Thoracic aorta (tissue), 2 donors: ENCODE measurements around the gene GNG2. TPM values are rescaled to one million over a fixed set of nuclear protein-coding genes. Genes with fewer than 3 reads are reported as not detected.
A peak's percentile ranks its signal among the peaks of the same experiment; 100 is the strongest.

Experiments
- ATAC-seq: fragments of 150-250 bp; one replicate; pipeline ENCODE4 v1.8.0; 2017; ENCODE audit warnings: low read depth; ENCODE audit not compliant: insufficient number of reproducible peaks, low FRiP score
- DNase-seq: peaks from one replicate; pipeline ENCODE4 v3.0.0-alpha.2; 2020; ENCODE audit warnings: low spot score
- H3K27ac ChIP-seq, 2 donors: fragments of 200-600 bp; sonication (generic); 1 replicate in 1 of 2; 2 replicates in 1 of 2; pipeline ENCODE4 v1.5.1; 2016; ENCODE audit warnings: mild to moderate bottlenecking in 2 of 2, moderate library complexity in 2 of 2
- H3K27me3 ChIP-seq: fragments of 200-600 bp; sonication (generic); replicated peaks from 2 replicates; pipeline ENCODE4 v1.6.0; 2016; ENCODE audit warnings: mild to moderate bottlenecking; ENCODE audit not compliant: insufficient read depth
- H3K36me3 ChIP-seq: fragments of 200-600 bp; sonication (generic); one replicate; pipeline ENCODE4 v1.5.1; 2016
- H3K4me1 ChIP-seq, 2 donors: fragments of 200-600 bp; sonication (generic); 1 replicate in 1 of 2; 2 replicates in 1 of 2; pipeline versions ENCODE4 v1.5.1 to v1.6.0; 2016; ENCODE audit warnings: low read depth in 2 of 2, mild to moderate bottlenecking in 1 of 2; ENCODE audit not compliant: control insufficient read depth in 1 of 2
- H3K4me3 ChIP-seq: fragments of 200-600 bp; sonication (generic); 2 replicates; pipeline ENCODE4 v1.5.1; 2016; ENCODE audit warnings: mild to moderate bottlenecking
- H3K9me3 ChIP-seq: fragments of 200-600 bp; sonication (generic); 2 replicates; pipeline ENCODE4 v1.5.1; 2016
- total RNA-seq, 2 donors: library from RNA; depleted of rRNA; stranded (reverse); fragments of >200 nt; gene quantifications; one replicate each; pipeline versions ENCODE4 v1.1.0 to v1.2.3, GENCODE V29; 2016
- TF ChIP-seq, protein P1 (sequence below): fragments of 200-600 bp; sonication (generic); IDR thresholded peaks from one replicate; pipeline ENCODE4 v1.5.1; 2019; ENCODE audit warnings: antibody characterized with exemption

The GNG2 gene
- total RNA-seq, 2 donors from 2014 or later: 8.7 to 9.3 TPM

DNA sequence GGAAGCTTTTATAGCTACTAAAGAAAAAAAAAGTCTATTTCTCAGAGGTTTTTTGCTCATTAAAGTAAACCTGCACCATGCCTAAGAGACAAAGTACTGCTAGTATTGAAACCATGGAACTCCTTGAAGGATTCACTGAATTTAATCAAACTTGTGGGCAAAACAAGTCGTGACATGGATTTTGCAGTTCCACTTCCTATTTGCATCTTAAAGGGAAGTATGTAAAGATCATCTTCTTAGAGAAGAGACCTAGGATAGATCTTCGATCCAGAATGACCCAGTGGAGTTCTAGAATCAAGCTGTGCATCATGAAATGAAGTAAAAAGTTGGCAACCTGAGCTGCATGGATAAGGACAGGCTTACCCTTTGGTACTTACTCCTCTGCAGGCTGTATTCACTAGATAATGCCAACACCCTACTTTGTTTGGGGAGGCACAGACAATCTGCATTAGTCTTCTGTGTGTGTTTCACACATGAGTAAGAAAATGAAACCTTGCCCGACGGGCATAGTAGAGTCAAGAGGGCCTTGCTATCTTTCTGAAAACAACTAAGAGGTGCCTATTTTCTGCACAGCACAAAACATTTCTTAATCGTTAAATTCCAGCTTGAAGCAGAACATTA lies 1.9 kb downstream of the GNG2 start:
- no peaks in the 10 kb centered on the region for H3K27me3 ChIP-seq
- peak overlapping the region; percentile 59 for H3K4me3 ChIP-seq
- peaks cover 0 to 21% of the 10 kb centered on the region in 2 donors for H3K4me1 ChIP-seq
- DNase-seq (no peak), ATAC-seq (no peak)
- TF ChIP-seq, protein P1, sequence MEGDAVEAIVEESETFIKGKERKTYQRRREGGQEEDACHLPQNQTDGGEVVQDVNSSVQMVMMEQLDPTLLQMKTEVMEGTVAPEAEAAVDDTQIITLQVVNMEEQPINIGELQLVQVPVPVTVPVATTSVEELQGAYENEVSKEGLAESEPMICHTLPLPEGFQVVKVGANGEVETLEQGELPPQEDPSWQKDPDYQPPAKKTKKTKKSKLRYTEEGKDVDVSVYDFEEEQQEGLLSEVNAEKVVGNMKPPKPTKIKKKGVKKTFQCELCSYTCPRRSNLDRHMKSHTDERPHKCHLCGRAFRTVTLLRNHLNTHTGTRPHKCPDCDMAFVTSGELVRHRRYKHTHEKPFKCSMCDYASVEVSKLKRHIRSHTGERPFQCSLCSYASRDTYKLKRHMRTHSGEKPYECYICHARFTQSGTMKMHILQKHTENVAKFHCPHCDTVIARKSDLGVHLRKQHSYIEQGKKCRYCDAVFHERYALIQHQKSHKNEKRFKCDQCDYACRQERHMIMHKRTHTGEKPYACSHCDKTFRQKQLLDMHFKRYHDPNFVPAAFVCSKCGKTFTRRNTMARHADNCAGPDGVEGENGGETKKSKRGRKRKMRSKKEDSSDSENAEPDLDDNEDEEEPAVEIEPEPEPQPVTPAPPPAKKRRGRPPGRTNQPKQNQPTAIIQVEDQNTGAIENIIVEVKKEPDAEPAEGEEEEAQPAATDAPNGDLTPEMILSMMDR: no peak
- H3K27ac ChIP-seq: no peak overlapping the region
- no peaks in the 10 kb centered on the region for H3K9me3 ChIP-seq
- H3K36me3 ChIP-seq: no peaks in the 10 kb centered on the region

DNA sequence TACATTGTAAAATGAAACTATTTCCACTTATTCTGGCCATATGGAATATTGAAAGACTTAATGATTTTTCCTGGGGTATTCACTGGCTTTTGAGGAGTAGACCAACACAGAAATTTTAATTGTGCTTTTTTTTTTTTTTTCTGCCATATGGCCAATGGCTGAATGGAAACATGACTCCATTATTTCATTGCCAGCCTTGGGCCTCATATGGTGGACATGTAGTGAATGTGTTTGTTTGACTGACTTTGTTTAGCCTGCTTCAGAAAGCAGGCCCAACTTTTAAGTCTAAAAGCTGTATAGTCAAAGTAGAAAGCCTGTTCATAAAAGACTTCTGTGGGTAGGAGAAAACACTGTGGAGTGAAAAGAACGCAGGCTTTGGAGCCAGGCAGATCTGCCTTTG lies 2.4 kb downstream of the GNG2 start:
- TF ChIP-seq, protein P1: no peak
- peak overlapping the region; percentile 59 for H3K4me3 ChIP-seq
- no peaks in the 10 kb centered on the region for H3K9me3 ChIP-seq
- no peaks in the 10 kb centered on the region for H3K36me3 ChIP-seq
- no peak for ATAC-seq
- H3K27ac ChIP-seq: no peak overlapping the region
- DNase-seq: no peak
- H3K27me3 ChIP-seq: no peaks in the 10 kb centered on the region
- peaks cover 0 to 21% of the 10 kb centered on the region in 2 donors for H3K4me1 ChIP-seq

DNA sequence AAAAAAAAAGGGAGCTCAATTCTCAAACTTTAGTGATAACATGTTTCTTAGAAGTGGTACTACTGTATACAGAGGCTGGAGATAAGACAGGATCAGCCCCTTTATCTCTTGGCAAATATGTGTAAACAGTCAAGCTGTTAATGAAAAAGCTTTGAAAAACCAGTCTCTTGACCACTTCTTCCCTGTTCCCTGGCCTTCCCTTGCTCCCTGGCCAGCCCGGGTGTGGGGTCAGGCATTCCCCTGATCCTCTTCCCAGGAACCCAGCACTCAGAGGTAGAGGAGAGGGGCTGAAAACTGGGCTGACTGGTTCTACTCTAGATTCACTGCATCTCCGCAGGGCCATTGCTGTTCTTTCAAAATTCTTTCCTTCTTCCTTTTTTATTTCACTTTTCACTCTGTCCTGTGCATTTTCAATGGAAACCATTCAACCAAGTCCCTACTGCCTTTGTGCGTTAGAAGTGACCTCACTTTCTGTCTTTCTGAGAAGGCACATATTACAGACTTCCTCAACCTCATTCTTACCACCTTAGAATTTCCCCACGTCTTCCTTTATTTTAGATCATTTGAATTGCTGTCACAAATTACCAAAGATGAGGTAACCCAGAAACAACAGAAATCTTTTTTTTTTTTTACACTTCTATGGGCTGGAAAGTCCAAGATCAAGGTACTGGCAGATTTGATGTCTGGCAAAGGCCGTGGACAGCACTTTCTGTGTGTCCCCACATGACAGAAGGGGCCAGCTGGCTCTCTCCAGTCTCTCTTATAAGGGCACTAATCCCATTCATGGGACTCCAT lies 5.7 kb downstream of the GNG2 start:
- no peaks in the 10 kb centered on the region for H3K9me3 ChIP-seq
- H3K27me3 ChIP-seq: no peaks in the 10 kb centered on the region
- no peak overlapping the region for H3K27ac ChIP-seq
- ATAC-seq: no peak
- no peak overlapping the region for H3K4me3 ChIP-seq
- H3K4me1 ChIP-seq: peaks cover 0 to 7% of the 10 kb centered on the region in 2 donors
- TF ChIP-seq, protein P1: no peak
- no peak for DNase-seq
- H3K36me3 ChIP-seq: no peaks in the 10 kb centered on the region

DNA sequence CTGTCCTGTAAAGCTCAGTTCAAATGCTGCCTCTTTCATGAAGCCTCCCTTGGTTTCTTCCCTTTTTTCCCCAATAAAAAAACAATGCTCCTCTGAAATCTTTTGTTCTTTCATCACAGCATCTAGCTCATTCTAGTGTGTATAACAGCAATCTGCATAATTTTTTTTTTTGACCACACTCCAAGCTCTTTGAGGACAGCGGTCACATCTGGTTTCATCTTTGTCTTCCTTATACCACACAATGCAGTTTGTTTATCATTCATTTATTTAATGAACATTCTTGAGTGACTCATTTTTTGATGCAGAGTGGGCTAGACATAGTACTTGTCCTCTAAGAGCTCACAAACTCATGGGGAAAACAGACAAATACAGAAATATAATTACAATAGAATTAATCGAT lies 7.3 kb downstream of the GNG2 start:
- no peak overlapping the region for H3K27ac ChIP-seq
- ATAC-seq: no peak
- no peaks in the 10 kb centered on the region for H3K4me1 ChIP-seq
- no peaks in the 10 kb centered on the region for H3K36me3 ChIP-seq
- TF ChIP-seq, protein P1: no peak
- DNase-seq: no peak
- H3K9me3 ChIP-seq: no peaks in the 10 kb centered on the region
- no peak overlapping the region for H3K4me3 ChIP-seq
- H3K27me3 ChIP-seq: no peaks in the 10 kb centered on the region

DNA sequence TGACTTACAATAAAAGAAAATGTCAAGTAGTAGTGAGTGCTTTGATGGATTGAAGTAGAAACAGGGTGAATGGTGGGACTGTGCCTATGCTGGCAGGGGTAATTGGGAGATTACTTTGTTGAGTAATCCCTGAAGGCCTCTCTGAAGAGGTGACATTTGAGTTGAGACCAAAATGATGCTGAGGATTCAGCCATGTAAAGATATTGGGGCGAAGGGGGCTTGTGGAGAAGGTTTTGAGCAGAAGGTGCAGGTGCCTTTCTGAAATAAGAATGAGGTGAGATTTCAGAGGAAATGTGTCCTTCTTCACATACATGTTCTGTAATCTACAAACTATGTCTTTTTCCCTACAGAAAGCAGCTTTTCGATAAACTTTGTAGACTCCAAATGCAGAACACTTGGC lies 8.0 kb downstream of the GNG2 start:
- Histone ChIP-seq H3K36me3 (no peaks in the 10 kb centered on the region), H3K27me3 (no peaks in the 10 kb centered on the region), H3K4me3 (no peak overlapping the region), H3K4me1 (peaks cover 0 to 4% of the 10 kb centered on the region in 2 donors), H3K27ac (no peak overlapping the region), H3K9me3 (no peaks in the 10 kb centered on the region)
- TF ChIP-seq, protein P1: no peak
- no peak for DNase-seq
- no peak for ATAC-seq
